Activated T-helper 2 cell treated with anti-CD3 and anti-CD28 coated beads, Interferon-gamma antibody, Interleukin-2, Interleukin-4, amounts not matched to agents 10 μg/mL and 5 μg/mL and 100 μg/mL, durations not matched to agents 14 hours and 24 hours and 36 hours (primary cell): ENCODE results near the gene ADAMTS9. TPM values are rescaled to one million over a fixed set of nuclear protein-coding genes. Genes with fewer than 3 reads are reported as not detected.

Experiments
- DNase-seq: peaks from one replicate; pipeline ENCODE4 v3.0.0; 2021; ENCODE audit warnings: low spot score
- H3K27ac Mint-ChIP-seq: one replicate; pipeline ENCODE4 v1.8.0; 2021; ENCODE audit warnings: mixed read lengths
- H3K27me3 Mint-ChIP-seq: one replicate; pipeline ENCODE4 v1.8.0; 2021; ENCODE audit warnings: low read depth, mixed read lengths
- H3K36me3 Mint-ChIP-seq: one replicate; pipeline ENCODE4 v1.8.0; 2021; ENCODE audit warnings: low read depth, mixed read lengths
- H3K4me1 Mint-ChIP-seq: one replicate; pipeline ENCODE4 v1.8.0; 2021; ENCODE audit warnings: low read depth, mixed read lengths
- H3K4me3 Mint-ChIP-seq: one replicate; pipeline ENCODE4 v1.8.0; 2021; ENCODE audit warnings: low read depth, mild to moderate bottlenecking, moderate library complexity, mixed read lengths
- H3K9me3 Mint-ChIP-seq: one replicate; pipeline ENCODE4 v1.8.0; 2021; ENCODE audit warnings: mixed read lengths
- intact Hi-C: fragments of 100-400 bp; cut with micrococcal nuclease; formaldehyde crosslinking; loops from one replicate; pipeline ENCODE4 v1.15.1; 2023
- total RNA-seq: library from RNA; stranded (reverse); gene quantifications from 2 replicates; pipeline ENCODE4 v1.2.3, GENCODE V29; 2022

The ADAMTS9 gene
- total RNA-seq, 1 donor from 2014 or later = not detected

DNA sequence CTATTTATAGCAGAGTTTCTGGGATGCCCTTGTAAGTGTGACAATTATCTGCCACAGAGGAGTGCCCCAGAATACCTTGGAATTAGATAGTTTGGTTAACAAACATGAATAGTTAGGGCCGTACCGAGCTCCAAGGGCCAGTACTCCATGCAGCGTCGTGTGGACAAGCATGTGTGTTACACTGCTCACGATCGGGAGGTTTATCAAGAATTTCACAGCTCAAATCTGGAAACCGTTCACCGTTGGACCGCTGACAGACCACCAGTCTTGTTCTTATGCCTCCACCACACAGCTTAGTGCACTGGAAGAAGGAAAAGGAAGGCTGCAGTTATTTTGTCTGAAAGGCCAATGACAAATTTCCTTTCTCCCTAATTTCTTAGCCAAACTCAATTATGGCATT lies 93.7 kb downstream of the ADAMTS9 start:
- H3K4me3 Mint-ChIP-seq = no peak overlapping the region
- intact Hi-C loops = no loop called here
- no peaks in the 10 kb centered on the region for H3K36me3 Mint-ChIP-seq
- H3K27ac Mint-ChIP-seq = no peak overlapping the region
- no peaks in the 10 kb centered on the region for H3K9me3 Mint-ChIP-seq
- no peaks in the 10 kb centered on the region for H3K27me3 Mint-ChIP-seq
- no peak for DNase-seq
- H3K4me1 Mint-ChIP-seq = no peaks in the 10 kb centered on the region

DNA sequence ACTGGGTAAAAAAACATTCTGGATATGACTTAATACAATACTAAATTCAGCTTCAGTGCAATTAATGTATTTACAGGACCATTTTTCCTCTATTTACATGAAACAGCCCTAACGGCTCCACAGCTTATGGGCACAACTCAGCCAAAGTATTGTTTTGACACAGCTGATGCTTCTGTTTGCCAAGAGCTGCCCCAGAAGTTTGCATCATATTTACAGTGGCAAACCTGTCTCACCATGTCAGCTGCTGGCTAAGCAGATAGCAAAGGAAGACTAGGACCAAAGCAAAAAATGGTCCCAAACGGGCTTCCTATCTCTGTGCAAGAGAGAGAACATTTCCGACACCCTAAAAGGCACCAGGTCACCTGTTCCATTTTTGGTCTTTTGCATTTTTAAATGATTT lies 94.5 kb downstream of the ADAMTS9 start:
- Mint-ChIP-seq H3K36me3 (no peaks in the 10 kb centered on the region), H3K9me3 (no peaks in the 10 kb centered on the region), H3K27me3 (no peaks in the 10 kb centered on the region), H3K4me1 (no peaks in the 10 kb centered on the region), H3K4me3 (no peak overlapping the region), H3K27ac (no peak overlapping the region)
- intact Hi-C loops = no loop called here
- DNase-seq = no peak

DNA sequence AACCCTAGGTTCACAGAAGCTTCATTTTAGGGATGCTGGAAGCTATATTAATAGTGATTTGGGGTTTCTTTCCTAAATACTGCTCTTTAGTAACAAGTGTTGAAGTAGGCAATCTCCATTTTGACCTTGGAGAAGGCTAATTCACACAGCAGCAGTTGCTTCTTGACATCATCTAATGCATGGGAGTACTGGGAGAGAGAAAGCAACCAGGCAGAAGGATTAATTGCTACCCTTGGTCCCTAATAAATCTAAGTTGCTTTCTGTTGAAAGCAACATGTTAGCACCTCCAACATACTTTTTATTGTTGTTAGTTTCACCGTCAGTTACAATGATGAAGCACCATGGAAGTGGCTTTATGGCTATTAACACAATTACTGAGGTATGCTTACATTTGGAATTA lies 96.2 kb downstream of the ADAMTS9 start:
- H3K4me1 Mint-ChIP-seq = no peaks in the 10 kb centered on the region
- H3K27ac Mint-ChIP-seq = no peak overlapping the region
- intact Hi-C loops = no loop called here
- no peak for DNase-seq
- H3K27me3 Mint-ChIP-seq = no peaks in the 10 kb centered on the region
- H3K36me3 Mint-ChIP-seq = no peaks in the 10 kb centered on the region
- no peaks in the 10 kb centered on the region for H3K9me3 Mint-ChIP-seq
- H3K4me3 Mint-ChIP-seq = no peak overlapping the region

DNA sequence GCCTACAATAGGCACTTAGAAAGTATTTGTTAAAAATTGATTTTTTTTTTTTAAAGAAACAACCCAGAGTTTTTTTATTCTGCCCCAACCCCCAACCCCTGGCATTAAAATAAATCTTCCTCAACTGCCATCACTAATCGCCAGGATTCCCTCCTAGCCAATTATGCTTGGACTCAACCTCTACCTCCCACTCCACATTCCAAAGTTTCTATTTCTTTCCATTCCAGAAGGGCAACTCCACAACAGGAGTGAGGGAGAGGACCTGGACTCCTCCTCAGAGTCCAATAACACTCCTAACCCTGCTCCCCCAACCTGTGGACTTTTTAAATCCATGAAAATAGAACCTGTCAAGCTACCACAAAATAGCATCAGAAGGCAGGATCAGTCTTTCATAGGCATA lies 99.4 kb downstream of the ADAMTS9 start:
- no peaks in the 10 kb centered on the region for H3K36me3 Mint-ChIP-seq
- no peaks in the 10 kb centered on the region for H3K9me3 Mint-ChIP-seq
- H3K27me3 Mint-ChIP-seq = no peaks in the 10 kb centered on the region
- DNase-seq = no peak
- H3K4me1 Mint-ChIP-seq = no peaks in the 10 kb centered on the region
- no peak overlapping the region for H3K27ac Mint-ChIP-seq
- intact Hi-C loops = no loop called here
- H3K4me3 Mint-ChIP-seq = no peak overlapping the region

DNA sequence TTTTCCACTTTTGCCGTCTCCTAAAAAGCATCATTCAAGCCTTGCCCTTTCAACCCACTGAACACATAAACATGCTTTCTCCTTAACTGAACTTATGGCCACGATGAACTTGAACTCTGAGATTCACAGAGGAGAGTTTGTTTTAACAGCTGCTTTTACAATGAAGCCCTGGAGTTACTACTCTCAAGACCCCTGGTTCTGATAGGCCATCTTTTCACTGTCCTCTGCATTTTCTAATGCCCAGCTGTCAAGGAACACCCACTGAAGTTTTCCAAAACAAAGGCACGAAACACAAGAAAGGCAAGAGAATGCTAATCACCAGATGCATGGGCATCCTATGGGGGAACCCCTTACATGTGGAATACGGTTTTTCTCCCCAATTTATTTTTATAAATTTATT lies 100.8 kb downstream of the ADAMTS9 start:
- intact Hi-C loops = no loop called here
- no peaks in the 10 kb centered on the region for H3K4me1 Mint-ChIP-seq
- DNase-seq = no peak
- H3K36me3 Mint-ChIP-seq = no peaks in the 10 kb centered on the region
- H3K4me3 Mint-ChIP-seq = no peak overlapping the region
- no peaks in the 10 kb centered on the region for H3K27me3 Mint-ChIP-seq
- H3K27ac Mint-ChIP-seq = no peak overlapping the region
- H3K9me3 Mint-ChIP-seq = no peaks in the 10 kb centered on the region

DNA sequence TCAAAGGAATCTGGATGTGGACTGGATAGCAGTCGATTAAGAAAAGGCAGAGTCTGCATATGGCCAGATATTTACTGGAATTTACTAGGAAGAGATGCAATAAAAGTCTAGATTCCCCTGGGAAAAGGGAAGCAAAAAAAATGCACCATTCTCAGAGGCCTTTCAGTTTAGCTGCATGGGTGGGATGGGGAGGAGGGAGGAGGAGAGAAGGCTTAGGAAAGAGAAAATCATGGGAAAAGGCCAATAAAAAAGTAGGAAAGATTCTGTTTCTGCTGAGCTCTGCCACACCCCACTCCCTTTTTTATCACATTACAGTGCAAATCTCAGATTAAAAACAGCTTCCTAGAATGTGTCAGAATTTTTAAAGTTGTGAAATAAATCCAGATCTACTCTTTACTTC lies 103.6 kb downstream of the ADAMTS9 start:
- H3K9me3 Mint-ChIP-seq = no peaks in the 10 kb centered on the region
- no peak overlapping the region for H3K27ac Mint-ChIP-seq

DNA sequence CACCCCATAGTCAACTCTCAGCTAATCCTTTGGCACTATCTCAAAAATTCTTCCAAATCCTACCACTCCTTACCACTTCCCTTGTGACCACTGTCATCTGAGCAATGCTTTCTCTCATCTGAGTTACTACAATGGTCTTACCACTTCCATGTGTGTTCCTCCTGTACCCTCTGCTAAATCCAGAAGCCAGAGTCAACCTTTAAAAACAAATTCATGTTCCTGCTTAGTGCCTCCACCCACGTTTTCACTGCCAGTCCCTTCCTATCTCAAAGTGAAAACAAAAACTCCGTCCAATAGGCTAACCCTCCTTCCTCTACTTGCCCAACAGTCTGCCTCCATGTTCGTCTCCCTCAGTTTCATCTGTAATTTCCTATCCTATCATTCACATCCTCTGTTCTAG lies 109.0 kb downstream of the ADAMTS9 start:
- no peak overlapping the region for H3K4me3 Mint-ChIP-seq
- H3K36me3 Mint-ChIP-seq = no peaks in the 10 kb centered on the region
- H3K27me3 Mint-ChIP-seq = no peaks in the 10 kb centered on the region
- no peak for DNase-seq
- intact Hi-C loops = no loop called here
- no peaks in the 10 kb centered on the region for H3K4me1 Mint-ChIP-seq
- no peak overlapping the region for H3K27ac Mint-ChIP-seq
- H3K9me3 Mint-ChIP-seq = no peaks in the 10 kb centered on the region

More for the DNA sequence above, 103.6 kb downstream of the ADAMTS9 start:
- intact Hi-C loops = no loop called here
- Mint-ChIP-seq H3K4me1 (no peaks in the 10 kb centered on the region), H3K27me3 (no peaks in the 10 kb centered on the region), H3K36me3 (no peaks in the 10 kb centered on the region), H3K4me3 (no peak overlapping the region)
- no peak for DNase-seq

DNA sequence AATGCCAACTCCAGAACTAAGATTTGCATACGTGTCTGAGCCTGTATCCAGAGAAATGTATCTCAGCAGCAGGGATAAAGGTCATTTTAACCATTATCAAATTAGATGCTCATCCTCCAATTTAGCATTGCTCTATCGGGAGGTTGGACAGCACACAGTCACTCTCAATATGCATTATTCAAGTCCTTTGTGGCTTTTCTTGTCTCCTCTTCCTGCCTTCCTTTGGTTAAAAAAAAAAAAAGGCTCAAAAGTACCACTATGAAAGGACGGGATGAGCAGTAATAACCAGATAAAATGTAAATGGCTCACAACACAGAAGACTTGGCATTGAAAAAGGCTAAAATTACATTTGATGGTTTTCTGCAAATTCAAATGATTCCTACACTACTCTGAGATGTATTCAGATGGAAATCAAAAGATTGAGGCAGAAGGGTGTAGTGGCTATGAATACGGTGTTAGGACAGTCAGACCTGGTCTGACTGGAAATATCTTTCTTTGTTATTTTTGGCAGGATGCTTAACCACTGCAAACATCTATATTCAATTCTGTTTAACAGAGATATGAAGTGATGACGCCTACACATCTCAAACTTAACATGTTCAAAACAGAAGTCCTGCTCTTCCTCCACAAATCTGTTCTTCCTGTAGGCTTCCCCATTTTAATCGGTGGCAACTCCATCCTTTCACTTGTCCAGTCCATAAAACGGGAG lies 109.6 kb downstream of the ADAMTS9 start:
- DNase-seq = no peak
- H3K4me1 Mint-ChIP-seq = no peaks in the 10 kb centered on the region
- H3K9me3 Mint-ChIP-seq = no peaks in the 10 kb centered on the region
- H3K27ac Mint-ChIP-seq = no peak overlapping the region
- no peaks in the 10 kb centered on the region for H3K36me3 Mint-ChIP-seq
- no peaks in the 10 kb centered on the region for H3K27me3 Mint-ChIP-seq
- no peak overlapping the region for H3K4me3 Mint-ChIP-seq
- intact Hi-C loops = no loop called here

DNA sequence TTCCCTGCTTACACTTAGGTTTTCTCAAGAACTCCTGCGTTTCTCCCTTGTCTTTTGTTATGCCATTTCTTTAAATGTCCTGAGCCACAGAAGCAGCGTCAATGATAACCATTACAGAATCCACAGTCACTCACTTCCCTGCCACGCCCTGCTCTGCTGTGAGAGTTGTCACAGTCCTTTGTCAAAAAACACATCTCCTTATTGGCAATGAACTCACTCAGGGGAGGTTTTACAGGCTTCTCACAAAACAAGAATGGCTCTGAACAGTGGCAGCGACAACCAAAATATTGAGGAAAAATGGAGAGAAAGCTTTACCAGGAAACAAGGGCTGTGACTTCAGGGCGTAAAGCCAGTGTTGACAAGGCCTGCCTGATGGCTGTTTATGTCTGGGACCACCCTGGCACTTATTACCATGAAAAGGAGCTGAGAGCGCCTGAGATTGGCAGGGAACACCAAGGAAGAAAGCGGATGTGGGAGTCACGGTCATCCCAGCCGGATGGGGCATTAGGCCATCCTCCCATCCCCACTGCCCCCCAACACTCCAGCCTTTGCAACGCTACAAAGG lies 111.5 kb downstream of the ADAMTS9 start:
- Mint-ChIP-seq H3K4me3 (no peak overlapping the region), H3K27me3 (no peaks in the 10 kb centered on the region), H3K36me3 (no peaks in the 10 kb centered on the region), H3K9me3 (no peaks in the 10 kb centered on the region), H3K27ac (no peak overlapping the region), H3K4me1 (no peaks in the 10 kb centered on the region)
- DNase-seq = no peak
- intact Hi-C loops = no loop called here

DNA sequence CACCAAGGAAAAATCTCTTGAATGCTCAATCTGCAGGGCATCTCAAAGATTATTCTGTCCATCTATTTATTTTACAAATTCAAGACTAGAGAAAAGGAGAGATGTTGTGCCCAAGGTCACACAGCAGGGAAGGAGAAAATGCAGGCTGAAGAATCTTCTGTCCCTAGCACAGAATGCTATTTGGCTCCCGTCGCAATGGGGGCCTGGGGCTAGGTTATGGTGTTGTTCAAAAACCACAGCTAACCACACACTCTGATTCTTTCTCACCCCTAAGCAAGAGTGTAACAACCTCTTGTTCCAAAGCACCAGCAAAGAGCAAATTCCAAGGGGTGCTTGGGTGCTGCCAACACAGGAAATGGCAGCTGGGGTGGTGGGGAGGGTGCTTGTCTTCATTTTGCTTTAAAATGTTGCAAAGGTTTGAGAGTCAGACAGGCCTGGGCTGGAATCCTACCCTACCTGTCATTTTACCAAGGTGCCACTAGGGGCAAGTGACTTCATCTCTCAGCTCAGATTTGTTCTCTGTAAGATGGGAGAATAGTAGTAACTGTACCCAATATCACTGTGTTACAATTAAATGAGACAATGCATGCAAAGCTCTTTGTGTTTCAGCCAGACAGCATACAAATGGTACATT lies 112.5 kb downstream of the ADAMTS9 start:
- H3K27ac Mint-ChIP-seq = no peak overlapping the region
- no peak overlapping the region for H3K4me3 Mint-ChIP-seq
- H3K9me3 Mint-ChIP-seq = no peaks in the 10 kb centered on the region
- no peak for DNase-seq
- H3K36me3 Mint-ChIP-seq = no peaks in the 10 kb centered on the region
- H3K4me1 Mint-ChIP-seq = no peaks in the 10 kb centered on the region
- intact Hi-C loops = no loop called here
- no peaks in the 10 kb centered on the region for H3K27me3 Mint-ChIP-seq

DNA sequence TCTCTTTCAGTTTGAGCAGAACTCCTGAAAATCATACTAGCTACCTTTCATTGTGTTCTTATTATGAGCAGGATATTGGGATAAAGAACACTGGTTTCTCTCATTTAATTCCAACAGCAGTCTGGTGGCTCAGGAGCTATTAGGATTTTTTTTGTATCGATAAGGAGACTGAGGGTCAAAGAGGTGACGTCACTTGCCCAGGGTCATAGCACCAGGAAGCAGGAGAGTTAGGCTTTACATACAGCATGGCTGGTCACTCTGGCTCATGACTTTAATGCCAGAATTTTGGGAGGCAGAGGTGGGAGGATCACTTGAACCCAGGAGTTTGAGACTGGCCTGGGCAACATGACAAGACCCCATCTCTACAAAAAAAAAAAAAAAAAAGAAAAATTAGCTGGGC lies 113.6 kb downstream of the ADAMTS9 start:
- H3K4me1 Mint-ChIP-seq = no peaks in the 10 kb centered on the region
- no peak overlapping the region for H3K4me3 Mint-ChIP-seq
- H3K27ac Mint-ChIP-seq = no peak overlapping the region
- intact Hi-C loops = no loop called here
- no peak for DNase-seq
- no peaks in the 10 kb centered on the region for H3K9me3 Mint-ChIP-seq
- H3K27me3 Mint-ChIP-seq = no peaks in the 10 kb centered on the region
- H3K36me3 Mint-ChIP-seq = no peaks in the 10 kb centered on the region

DNA sequence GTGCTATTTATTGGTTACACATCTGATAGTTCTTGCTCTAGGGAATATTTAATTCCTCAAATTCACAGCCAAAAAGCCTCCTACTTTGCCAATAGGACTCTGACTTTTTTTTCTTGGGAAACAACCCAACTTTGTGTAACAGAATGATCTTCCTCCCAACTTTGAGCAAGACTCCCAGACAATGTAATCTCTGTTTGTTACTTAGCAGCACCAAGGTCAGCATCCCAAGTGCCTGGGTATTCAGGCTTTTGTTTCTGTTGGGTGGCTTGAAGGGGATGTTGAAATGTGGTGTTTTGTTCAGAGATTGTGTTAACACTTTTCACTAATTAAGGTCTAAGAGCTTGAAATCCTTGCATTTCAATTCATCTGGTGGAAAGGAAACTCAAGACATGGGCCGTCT lies 115.8 kb downstream of the ADAMTS9 start:
- H3K27ac Mint-ChIP-seq = no peak overlapping the region
- no peak overlapping the region for H3K4me3 Mint-ChIP-seq
- no peak for DNase-seq
- H3K36me3 Mint-ChIP-seq = no peaks in the 10 kb centered on the region
- H3K9me3 Mint-ChIP-seq = no peaks in the 10 kb centered on the region
- no peaks in the 10 kb centered on the region for H3K27me3 Mint-ChIP-seq
- no peaks in the 10 kb centered on the region for H3K4me1 Mint-ChIP-seq
- intact Hi-C loops = no loop called here

DNA sequence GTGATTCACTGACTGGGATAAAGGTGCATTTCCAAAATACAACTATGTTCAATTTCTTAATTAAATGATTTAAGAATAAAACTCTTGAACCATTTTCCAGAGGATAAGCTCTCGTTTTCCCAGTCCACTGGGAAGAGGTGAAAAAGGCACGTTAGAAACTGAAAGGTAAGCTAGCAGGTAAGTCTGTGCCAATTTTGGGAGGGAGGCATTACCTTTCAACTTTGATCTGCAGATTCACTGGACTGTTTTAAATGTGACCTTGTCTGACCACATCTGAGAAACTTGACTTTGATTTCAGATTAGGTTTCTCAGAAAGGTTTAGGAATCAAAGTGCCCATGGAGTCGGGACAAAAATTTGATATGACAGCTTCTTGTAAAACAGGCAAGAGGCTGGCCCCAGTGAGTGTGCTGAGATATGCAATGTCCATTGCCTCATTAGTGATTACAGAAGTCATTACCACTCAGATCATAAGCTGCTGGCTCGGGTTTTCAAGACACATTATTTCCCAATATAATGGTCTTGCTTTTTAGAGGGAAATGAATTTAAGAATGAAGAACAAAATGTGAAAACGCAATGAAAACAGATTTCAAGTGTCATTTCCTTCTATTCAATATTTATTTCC lies 118.8 kb downstream of the ADAMTS9 start:
- intact Hi-C loops = no loop called here
- Mint-ChIP-seq H3K4me1 (no peaks in the 10 kb centered on the region), H3K27me3 (no peaks in the 10 kb centered on the region), H3K9me3 (no peaks in the 10 kb centered on the region), H3K27ac (no peak overlapping the region), H3K36me3 (no peaks in the 10 kb centered on the region), H3K4me3 (no peak overlapping the region)
- no peak for DNase-seq
